ENCODE measurements around the gene POLD1.
"Not testable (repeated sequence)": the region's sequence is repeated elsewhere in the genome, so short reads cannot be mapped to it uniquely, and the experiment has no call there.

Gene POLD1

DNA sequence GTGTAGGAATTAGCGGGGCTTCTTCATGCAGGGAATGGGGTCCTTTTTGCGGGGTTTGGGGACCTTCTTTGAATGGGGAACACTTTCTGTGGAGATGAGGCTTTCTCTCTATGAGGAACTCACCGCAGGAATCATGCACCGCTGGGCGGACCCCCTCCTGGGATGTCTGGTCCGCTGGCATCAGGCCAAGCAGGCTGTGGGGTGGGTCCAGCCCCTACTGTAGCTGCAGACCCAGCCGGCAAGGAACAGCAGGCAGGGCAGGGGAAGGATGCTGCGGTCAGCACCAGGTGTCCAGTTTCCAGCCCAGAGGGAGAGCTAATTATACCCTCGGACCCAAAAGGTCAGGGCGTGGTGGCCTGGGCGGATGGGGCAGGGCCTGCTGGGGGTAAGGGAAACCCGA lies 50.4 kb downstream of the POLD1 start:
- Histone ChIP-seq H3K27ac (ENCODE audit: low read depth, low read length) (no peak overlapping the region), H3K9me3 (ENCODE audit: control insufficient read depth in 1 of 2, low read length in 2 of 2) (no peaks in the 10 kb centered on the region), H3K4me3 (ENCODE audit: low read depth in 1 of 2, low read length in 2 of 2) (no peak overlapping the region), H3K36me3 (ENCODE audit: control insufficient read depth in 1 of 2, insufficient read depth in 2 of 2, low read length in 2 of 2) (no peaks in the 10 kb centered on the region), H3K4me1 (ENCODE audit: control insufficient read depth in 1 of 2, insufficient read depth in 2 of 2, low read length in 2 of 2) (peaks cover 5 to 13% of the 10 kb centered on the region in 2 donors), H3K27me3 (ENCODE audit: control insufficient read depth in 1 of 2, insufficient read depth in 2 of 2, low read length in 2 of 2) (peaks cover 4 to 11% of the 10 kb centered on the region in 2 donors), H3K9ac (ENCODE audit: low read depth in 1 of 2, low read length in 2 of 2) (no peak overlapping the region)

DNA sequence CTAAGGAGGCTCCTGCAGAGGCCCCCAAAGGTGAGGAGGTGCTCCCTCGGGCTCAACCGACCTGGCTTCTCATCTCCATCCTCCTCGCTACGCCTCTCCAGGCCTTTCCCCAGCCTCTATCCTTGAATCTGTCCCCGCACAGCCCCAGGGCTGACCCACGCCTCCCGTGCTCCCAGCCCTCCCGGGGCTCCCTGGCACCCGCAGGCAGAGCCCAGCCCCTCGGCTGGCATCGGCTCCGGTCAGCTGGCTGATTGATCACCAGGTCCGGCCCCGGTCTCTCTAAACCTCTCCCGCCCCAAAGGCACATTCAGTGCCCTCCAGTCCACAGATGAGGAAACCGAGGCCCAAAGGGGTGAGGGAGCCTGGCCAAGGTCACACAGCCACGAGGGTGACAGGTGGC lies 51.1 kb downstream of the POLD1 start:
- H3K9ac ChIP-seq (ENCODE audit: low read depth in 1 of 2, low read length in 2 of 2) = no peak overlapping the region
- peaks cover 5 to 13% of the 10 kb centered on the region in 2 donors for H3K4me1 ChIP-seq (ENCODE audit: control insufficient read depth in 1 of 2, insufficient read depth in 2 of 2, low read length in 2 of 2)
- no peak overlapping the region for H3K4me3 ChIP-seq (ENCODE audit: low read depth in 1 of 2, low read length in 2 of 2)
- peaks cover 2 to 11% of the 10 kb centered on the region in 2 donors for H3K27me3 ChIP-seq (ENCODE audit: control insufficient read depth in 1 of 2, insufficient read depth in 2 of 2, low read length in 2 of 2)
- H3K9me3 ChIP-seq (ENCODE audit: control insufficient read depth in 1 of 2, low read length in 2 of 2) = no peaks in the 10 kb centered on the region
- H3K27ac ChIP-seq (ENCODE audit: low read depth, low read length) = no peak overlapping the region
- H3K36me3 ChIP-seq (ENCODE audit: control insufficient read depth in 1 of 2, insufficient read depth in 2 of 2, low read length in 2 of 2) = no peaks in the 10 kb centered on the region

DNA sequence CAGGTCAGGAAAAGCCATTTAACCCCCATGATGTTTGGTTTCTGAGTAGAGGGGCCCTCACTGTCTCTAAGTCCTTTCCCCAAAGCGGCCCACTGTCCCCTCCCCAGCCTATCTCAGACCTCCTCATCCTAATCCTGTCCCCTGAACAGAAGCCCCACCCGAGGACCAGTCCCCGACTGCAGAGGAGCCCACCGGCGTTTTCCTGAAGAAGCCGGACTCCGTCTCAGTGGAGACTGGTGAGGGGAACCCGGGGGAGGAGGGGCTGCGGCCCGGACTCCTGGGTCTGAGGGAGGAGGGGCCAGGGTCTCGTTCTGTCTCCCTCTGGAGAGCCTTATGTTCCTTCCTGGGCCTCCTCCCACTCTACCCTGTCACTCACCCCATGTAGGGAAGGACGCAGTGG lies 51.5 kb downstream of the POLD1 start:
- peaks cover 0 to 10% of the 10 kb centered on the region in 2 donors for H3K27me3 ChIP-seq (ENCODE audit: control insufficient read depth in 1 of 2, insufficient read depth in 2 of 2, low read length in 2 of 2)
- no peaks in the 10 kb centered on the region for H3K36me3 ChIP-seq (ENCODE audit: control insufficient read depth in 1 of 2, insufficient read depth in 2 of 2, low read length in 2 of 2)
- no peak overlapping the region for H3K9ac ChIP-seq (ENCODE audit: low read depth in 1 of 2, low read length in 2 of 2)
- peaks cover 5 to 13% of the 10 kb centered on the region in 2 donors for H3K4me1 ChIP-seq (ENCODE audit: control insufficient read depth in 1 of 2, insufficient read depth in 2 of 2, low read length in 2 of 2)
- no peaks in the 10 kb centered on the region for H3K9me3 ChIP-seq (ENCODE audit: control insufficient read depth in 1 of 2, low read length in 2 of 2)
- H3K4me3 ChIP-seq (ENCODE audit: low read depth in 1 of 2, low read length in 2 of 2) = no peak overlapping the region
- no peak overlapping the region for H3K27ac ChIP-seq (ENCODE audit: low read depth, low read length)

DNA sequence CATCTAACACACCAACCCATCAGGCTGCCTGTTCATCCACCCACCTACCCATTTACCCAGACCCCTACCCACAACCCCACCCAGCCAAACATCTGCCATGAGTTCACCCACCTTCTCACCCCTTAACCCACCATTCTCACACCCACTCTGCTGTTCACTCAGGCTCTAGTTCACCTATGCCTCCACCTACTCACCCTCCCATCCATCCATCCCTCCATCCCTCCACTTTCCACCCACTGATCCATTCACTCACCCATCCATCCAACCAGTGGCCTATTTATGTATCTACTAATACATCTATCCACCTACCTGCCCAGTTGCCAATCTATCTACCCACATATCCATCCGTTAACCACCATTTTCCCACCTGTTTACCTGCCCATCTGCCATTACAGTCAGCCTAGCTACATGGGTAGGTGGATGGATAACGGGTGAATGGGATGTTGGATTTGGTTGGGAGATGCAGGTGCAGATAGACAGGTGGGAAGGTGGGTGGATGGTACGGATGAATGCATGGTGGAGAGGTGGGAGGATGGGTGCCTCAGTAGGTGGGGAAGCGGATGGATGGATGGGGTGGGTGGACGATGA lies 53.8 kb downstream of the POLD1 start:
- H3K9me3 ChIP-seq (ENCODE audit: control insufficient read depth in 1 of 2, low read length in 2 of 2) = no peaks in the 10 kb centered on the region
- no peaks in the 10 kb centered on the region for H3K36me3 ChIP-seq (ENCODE audit: control insufficient read depth in 1 of 2, insufficient read depth in 2 of 2, low read length in 2 of 2)
- no peak overlapping the region for H3K4me3 ChIP-seq (ENCODE audit: low read depth in 1 of 2, low read length in 2 of 2)
- no peak overlapping the region for H3K27ac ChIP-seq (ENCODE audit: low read depth, low read length)
- H3K27me3 ChIP-seq (ENCODE audit: control insufficient read depth in 1 of 2, insufficient read depth in 2 of 2, low read length in 2 of 2) = no peaks in the 10 kb centered on the region
- no peak overlapping the region for H3K9ac ChIP-seq (ENCODE audit: low read depth in 1 of 2, low read length in 2 of 2)
- H3K4me1 ChIP-seq (ENCODE audit: control insufficient read depth in 1 of 2, insufficient read depth in 2 of 2, low read length in 2 of 2) = no peaks in the 10 kb centered on the region

DNA sequence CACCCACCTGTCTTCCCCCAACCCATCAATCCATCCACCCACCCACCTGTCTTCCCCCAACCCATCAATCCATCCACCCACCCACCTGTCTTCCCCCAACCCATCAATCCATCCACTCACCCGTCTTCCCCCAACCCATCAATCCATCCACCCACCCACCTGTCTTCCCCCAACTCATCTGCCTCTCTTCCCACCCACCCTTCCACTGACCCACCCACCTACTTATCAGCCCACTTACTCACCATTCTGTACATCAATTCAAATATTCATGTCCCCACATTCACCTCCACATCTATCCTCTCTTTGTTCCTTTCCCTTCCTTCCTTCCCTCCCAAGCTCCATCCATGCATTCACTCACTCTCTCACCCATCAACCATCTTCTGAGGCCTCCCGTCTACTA lies 55.0 kb downstream of the POLD1 start:
- not testable (repeated sequence) for H3K9me3 ChIP-seq (ENCODE audit: control insufficient read depth in 1 of 2, low read length in 2 of 2); H3K4me3 ChIP-seq (ENCODE audit: low read depth in 1 of 2, low read length in 2 of 2); H3K4me1 ChIP-seq (ENCODE audit: control insufficient read depth in 1 of 2, insufficient read depth in 2 of 2, low read length in 2 of 2); H3K27ac ChIP-seq (ENCODE audit: low read depth, low read length); H3K27me3 ChIP-seq (ENCODE audit: control insufficient read depth in 1 of 2, insufficient read depth in 2 of 2, low read length in 2 of 2); H3K36me3 ChIP-seq (ENCODE audit: control insufficient read depth in 1 of 2, insufficient read depth in 2 of 2, low read length in 2 of 2); H3K9ac ChIP-seq (ENCODE audit: low read depth in 1 of 2, low read length in 2 of 2)

DNA sequence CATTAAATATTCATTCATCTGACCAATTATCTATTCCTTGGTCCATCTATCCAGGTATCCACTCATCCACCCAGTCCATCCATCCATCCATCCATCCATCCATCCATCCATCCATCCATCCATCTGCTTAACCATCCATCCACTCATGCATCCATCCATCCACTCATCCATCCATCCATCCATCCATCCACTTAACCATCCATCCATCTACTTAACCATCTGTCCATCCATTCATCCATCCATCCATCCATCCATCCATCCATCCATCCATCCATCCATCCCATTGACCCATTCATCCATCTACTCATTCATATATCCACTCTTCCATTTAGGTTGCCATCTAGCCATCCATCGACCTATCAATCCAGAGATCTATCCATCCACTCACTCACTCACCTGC lies 59.9 kb downstream of the POLD1 start:
- Histone ChIP-seq H3K9ac (ENCODE audit: low read depth in 1 of 2, low read length in 2 of 2) (no peak overlapping the region), H3K27me3 (ENCODE audit: control insufficient read depth in 1 of 2, insufficient read depth in 2 of 2, low read length in 2 of 2) (no peaks in the 10 kb centered on the region), H3K36me3 (ENCODE audit: control insufficient read depth in 1 of 2, insufficient read depth in 2 of 2, low read length in 2 of 2) (no peaks in the 10 kb centered on the region), H3K9me3 (ENCODE audit: control insufficient read depth in 1 of 2, low read length in 2 of 2) (no peaks in the 10 kb centered on the region), H3K4me1 (ENCODE audit: control insufficient read depth in 1 of 2, insufficient read depth in 2 of 2, low read length in 2 of 2) (no peaks in the 10 kb centered on the region), H3K27ac (ENCODE audit: low read depth, low read length) (no peak overlapping the region), H3K4me3 (ENCODE audit: low read depth in 1 of 2, low read length in 2 of 2) (no peak overlapping the region)

DNA sequence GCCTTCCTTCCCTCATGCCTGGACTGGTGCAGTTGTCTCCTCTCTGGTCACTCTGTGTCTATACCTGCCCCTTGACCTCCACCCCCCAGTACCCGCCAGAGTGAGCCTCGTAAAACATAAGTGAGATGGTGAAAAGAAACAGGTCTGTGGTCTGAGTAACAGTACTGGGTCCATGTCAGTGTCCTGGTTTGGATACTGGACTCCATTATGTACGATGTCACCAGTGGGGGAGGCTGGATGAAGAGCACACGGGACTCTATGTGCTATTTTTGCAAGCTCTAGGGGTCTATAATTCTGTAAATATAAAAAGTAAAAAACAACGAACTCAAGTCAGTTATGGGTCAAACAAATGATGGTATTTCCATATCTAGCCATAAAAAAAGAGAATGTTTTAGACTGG lies 62.9 kb downstream of the POLD1 start:
- Histone ChIP-seq H3K4me1 (ENCODE audit: control insufficient read depth in 1 of 2, insufficient read depth in 2 of 2, low read length in 2 of 2) (no peaks in the 10 kb centered on the region), H3K36me3 (ENCODE audit: control insufficient read depth in 1 of 2, insufficient read depth in 2 of 2, low read length in 2 of 2) (no peaks in the 10 kb centered on the region), H3K27me3 (ENCODE audit: control insufficient read depth in 1 of 2, insufficient read depth in 2 of 2, low read length in 2 of 2) (peaks cover 0 to 7% of the 10 kb centered on the region in 2 donors), H3K4me3 (ENCODE audit: low read depth in 1 of 2, low read length in 2 of 2) (no peak overlapping the region), H3K27ac (ENCODE audit: low read depth, low read length) (no peak overlapping the region), H3K9me3 (ENCODE audit: control insufficient read depth in 1 of 2, low read length in 2 of 2) (no peaks in the 10 kb centered on the region), H3K9ac (ENCODE audit: low read depth in 1 of 2, low read length in 2 of 2) (no peak overlapping the region)

DNA sequence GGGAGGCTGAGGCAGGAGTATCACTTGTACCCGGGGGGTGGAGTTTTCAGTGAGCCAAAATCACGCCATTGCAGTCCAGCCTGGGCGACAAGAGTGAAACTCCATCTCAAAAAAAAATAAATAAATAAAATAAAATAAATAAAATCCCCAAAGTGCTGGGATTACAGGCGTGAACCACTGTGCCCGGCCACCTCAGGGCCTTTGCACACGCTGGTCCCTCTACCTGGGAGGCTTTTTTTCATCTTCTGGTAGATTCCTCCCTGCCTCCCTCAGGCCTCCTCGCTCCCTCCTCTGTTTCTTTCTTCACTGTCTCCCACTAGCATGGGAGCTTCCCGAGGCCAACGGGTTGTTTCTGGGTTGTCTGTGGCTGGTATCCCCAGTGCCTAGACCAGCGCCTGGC lies 63.6 kb downstream of the POLD1 start:
- no peaks in the 10 kb centered on the region for H3K36me3 ChIP-seq (ENCODE audit: control insufficient read depth in 1 of 2, insufficient read depth in 2 of 2, low read length in 2 of 2)
- H3K9me3 ChIP-seq (ENCODE audit: control insufficient read depth in 1 of 2, low read length in 2 of 2) = no peaks in the 10 kb centered on the region
- H3K9ac ChIP-seq (ENCODE audit: low read depth in 1 of 2, low read length in 2 of 2) = no peak overlapping the region
- H3K27me3 ChIP-seq (ENCODE audit: control insufficient read depth in 1 of 2, insufficient read depth in 2 of 2, low read length in 2 of 2) = peaks cover 0 to 7% of the 10 kb centered on the region in 2 donors
- no peak overlapping the region for H3K27ac ChIP-seq (ENCODE audit: low read depth, low read length)
- H3K4me1 ChIP-seq (ENCODE audit: control insufficient read depth in 1 of 2, insufficient read depth in 2 of 2, low read length in 2 of 2) = no peaks in the 10 kb centered on the region
- no peak overlapping the region for H3K4me3 ChIP-seq (ENCODE audit: low read depth in 1 of 2, low read length in 2 of 2)

DNA sequence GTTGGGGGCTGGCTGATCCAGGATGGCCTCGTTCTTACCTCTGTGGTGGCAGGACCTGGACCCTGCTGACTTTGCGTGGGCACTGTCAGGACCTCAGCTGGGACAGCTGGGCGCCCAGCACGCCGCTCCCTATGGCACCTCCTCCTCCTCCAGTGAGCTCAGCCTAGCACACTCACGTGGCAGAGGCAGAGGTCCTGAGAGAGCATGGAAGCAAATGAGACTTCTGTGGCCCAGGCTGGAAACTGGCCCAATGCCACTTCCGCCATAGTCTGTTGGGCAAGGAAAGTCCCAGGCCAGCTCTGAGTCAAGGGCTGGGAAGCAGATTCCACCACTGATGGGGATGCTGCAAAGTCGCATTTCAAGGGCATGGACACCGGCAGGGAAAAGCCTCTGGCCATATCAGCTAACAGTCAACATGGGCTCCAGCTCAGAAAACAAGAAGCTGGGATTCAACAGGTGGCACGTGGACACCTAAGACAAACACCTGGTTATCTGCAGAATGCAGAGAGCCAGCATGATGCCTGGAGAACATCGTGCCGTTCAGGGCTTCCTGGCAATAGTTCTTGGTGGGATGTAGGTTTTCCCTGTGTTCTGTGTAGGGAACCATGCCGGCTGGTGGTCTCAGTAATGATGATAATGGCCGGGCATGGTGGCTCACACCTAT lies 65.2 kb downstream of the POLD1 start:
- Histone ChIP-seq H3K27me3 (ENCODE audit: control insufficient read depth in 1 of 2, insufficient read depth in 2 of 2, low read length in 2 of 2) (peaks cover 0 to 7% of the 10 kb centered on the region in 2 donors), H3K27ac (ENCODE audit: low read depth, low read length) (no peak overlapping the region), H3K9me3 (ENCODE audit: control insufficient read depth in 1 of 2, low read length in 2 of 2) (no peaks in the 10 kb centered on the region), H3K9ac (ENCODE audit: low read depth in 1 of 2, low read length in 2 of 2) (no peak overlapping the region), H3K4me3 (ENCODE audit: low read depth in 1 of 2, low read length in 2 of 2) (no peak overlapping the region), H3K4me1 (ENCODE audit: control insufficient read depth in 1 of 2, insufficient read depth in 2 of 2, low read length in 2 of 2) (no peaks in the 10 kb centered on the region), H3K36me3 (ENCODE audit: control insufficient read depth in 1 of 2, insufficient read depth in 2 of 2, low read length in 2 of 2) (no peaks in the 10 kb centered on the region)

DNA sequence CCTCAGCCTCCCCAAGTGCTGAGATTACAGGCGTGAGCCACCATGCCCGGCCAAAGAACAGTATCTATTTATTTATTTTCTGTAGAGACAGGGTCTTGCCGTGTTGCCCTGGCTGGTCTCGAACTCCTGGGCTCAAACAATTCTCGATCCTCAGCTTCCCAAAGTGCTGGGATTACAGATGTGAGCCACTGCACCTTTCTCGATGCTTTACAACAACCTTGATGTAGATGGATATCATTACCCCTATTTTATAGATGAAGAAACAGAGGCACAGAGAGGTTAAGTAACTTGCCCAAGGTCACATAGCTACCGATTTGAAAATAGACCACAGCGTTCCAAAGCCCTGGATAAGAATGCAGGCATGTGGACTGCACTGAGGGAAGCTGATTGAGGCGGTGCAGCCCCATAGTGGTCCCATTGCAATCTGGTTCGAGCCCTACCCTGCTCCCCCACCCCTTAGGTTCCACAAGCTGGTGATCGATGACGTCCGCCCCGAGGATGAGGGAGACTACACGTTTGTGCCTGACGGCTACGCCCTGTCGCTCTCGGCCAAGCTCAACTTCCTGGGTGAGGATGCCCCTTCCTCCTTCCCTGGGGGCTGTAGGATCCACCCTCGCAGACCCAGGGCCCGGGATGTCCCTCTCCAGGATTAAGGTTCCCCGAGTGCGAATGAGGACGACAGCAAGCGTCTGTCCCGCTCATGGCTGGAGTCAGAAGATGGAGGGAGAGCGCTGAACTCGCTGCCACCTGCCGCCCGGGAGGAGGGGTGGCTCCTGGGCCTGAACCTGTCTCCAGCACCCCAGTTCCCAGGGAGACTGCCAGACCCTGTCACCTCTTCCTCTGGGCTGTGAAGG lies 66.4 kb downstream of the POLD1 start:
- H3K27ac ChIP-seq (ENCODE audit: low read depth, low read length) = no peak overlapping the region
- no peak overlapping the region for H3K9ac ChIP-seq (ENCODE audit: low read depth in 1 of 2, low read length in 2 of 2)
- H3K27me3 ChIP-seq (ENCODE audit: control insufficient read depth in 1 of 2, insufficient read depth in 2 of 2, low read length in 2 of 2) = peaks cover 0 to 7% of the 10 kb centered on the region in 2 donors
- H3K4me1 ChIP-seq (ENCODE audit: control insufficient read depth in 1 of 2, insufficient read depth in 2 of 2, low read length in 2 of 2) = no peaks in the 10 kb centered on the region
- H3K36me3 ChIP-seq (ENCODE audit: control insufficient read depth in 1 of 2, insufficient read depth in 2 of 2, low read length in 2 of 2) = no peaks in the 10 kb centered on the region
- H3K4me3 ChIP-seq (ENCODE audit: low read depth in 1 of 2, low read length in 2 of 2) = no peak overlapping the region
- no peaks in the 10 kb centered on the region for H3K9me3 ChIP-seq (ENCODE audit: control insufficient read depth in 1 of 2, low read length in 2 of 2)
